Prostate gland (tissue), 2 donors: ENCODE measurements around the gene NCL.

ENCODE experiments used
- POLR2AphosphoS5 ChIP-seq: sonication (generic); formaldehyde crosslinking; IDR thresholded peaks from one replicate; pipeline ENCODE4 v1.6.1; 2017; ENCODE audit warnings: antibody characterized with exemption
- TF ChIP-seq, protein P1 (sequence below), 4 experiments: fragments of 200-600 bp in 2 of 4; fragments of 450-650 bp in 2 of 4; sonication (generic) in 2 of 4; IDR thresholded peaks; 1 replicate in 3 of 4; 2 replicates in 1 of 4; pipeline ENCODE4 v1.5.1; 2016 to 2019; ENCODE audit warnings: antibody characterized with exemption in 4 of 4, mild to moderate bottlenecking in 2 of 4, moderate library complexity in 2 of 4

DNA sequence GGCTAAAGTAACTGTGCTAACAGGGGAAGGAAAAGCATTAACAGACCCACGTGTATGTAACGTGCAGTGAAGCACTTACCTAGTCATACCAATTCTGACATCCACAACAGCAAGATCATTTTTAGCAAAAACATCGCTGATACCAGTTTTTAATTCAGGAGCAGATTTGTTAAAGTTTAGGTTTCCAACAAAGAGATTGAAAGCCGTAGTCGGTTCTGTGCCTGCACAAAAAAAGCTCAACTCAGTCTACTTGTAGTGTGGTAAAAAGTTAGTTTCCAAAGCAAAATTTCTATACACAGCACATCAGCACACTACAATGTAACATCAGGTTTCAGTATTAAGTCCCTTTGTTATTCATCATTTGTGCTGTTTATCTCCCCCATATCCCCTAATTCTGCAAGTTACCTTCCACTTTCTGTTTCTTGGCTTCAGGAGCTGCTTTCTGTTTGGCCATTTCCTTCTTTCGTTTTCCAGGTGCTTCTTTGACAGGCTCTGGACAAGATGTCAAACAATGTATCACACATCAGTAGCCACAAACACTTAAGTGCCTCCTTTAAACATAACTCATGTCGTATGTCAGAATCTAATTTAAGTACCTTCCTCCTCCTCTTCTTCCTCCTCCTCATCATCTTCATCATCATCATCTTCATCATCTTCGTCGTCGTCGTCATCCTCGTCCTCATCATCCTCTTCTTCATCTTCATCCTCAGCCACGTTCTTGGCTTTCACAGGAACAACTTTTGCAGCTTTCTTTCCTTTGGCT is 4.0 kb downstream of the NCL start:
- TF ChIP-seq, protein P1, sequence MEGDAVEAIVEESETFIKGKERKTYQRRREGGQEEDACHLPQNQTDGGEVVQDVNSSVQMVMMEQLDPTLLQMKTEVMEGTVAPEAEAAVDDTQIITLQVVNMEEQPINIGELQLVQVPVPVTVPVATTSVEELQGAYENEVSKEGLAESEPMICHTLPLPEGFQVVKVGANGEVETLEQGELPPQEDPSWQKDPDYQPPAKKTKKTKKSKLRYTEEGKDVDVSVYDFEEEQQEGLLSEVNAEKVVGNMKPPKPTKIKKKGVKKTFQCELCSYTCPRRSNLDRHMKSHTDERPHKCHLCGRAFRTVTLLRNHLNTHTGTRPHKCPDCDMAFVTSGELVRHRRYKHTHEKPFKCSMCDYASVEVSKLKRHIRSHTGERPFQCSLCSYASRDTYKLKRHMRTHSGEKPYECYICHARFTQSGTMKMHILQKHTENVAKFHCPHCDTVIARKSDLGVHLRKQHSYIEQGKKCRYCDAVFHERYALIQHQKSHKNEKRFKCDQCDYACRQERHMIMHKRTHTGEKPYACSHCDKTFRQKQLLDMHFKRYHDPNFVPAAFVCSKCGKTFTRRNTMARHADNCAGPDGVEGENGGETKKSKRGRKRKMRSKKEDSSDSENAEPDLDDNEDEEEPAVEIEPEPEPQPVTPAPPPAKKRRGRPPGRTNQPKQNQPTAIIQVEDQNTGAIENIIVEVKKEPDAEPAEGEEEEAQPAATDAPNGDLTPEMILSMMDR (IDR thresholded peaks at IDR 0.05): no peak
- TF ChIP-seq POLR2AphosphoS5: no peak
